A549 (cell line): ENCODE measurements around the gene FAM20C.

ENCODE experiments used
- CBX2 ChIP-seq: fragments of 200-600 bp; sonication (generic); IDR thresholded peaks from 2 replicates; pipeline ENCODE4 v1.6.1; 2016; ENCODE audit warnings: low read depth, mild to moderate bottlenecking, borderline replicate concordance
- CEBPB ChIP-seq, 2 experiments: fragments of >200 bp in 1 of 2; sonication (Bioruptor Twin) in 1 of 2; formaldehyde crosslinking in 1 of 2; IDR thresholded peaks; 2 replicates each; pipeline ENCODE4 v1.6.1; 2012 to 2016
- CHD2 ChIP-seq: fragments of 150-350 bp; IDR thresholded peaks from 2 replicates; pipeline ENCODE4 v1.6.1; 2014; ENCODE audit warnings: low read length; ENCODE audit not compliant: partially characterized antibody
- CTCF ChIP-seq: fragments of >200 bp; sonication (Bioruptor Twin); formaldehyde crosslinking; IDR thresholded peaks from 3 replicates; pipeline ENCODE4 v1.5.1; 2016
- EP300 ChIP-seq, 2 experiments: fragments of >200 bp; sonication (Bioruptor Twin); formaldehyde crosslinking; IDR thresholded peaks; 2 replicates in 1 of 2; 3 replicates in 1 of 2; pipeline ENCODE4 v1.6.1; 2016 to 2017
- JUNB ChIP-seq: fragments of >200 bp; sonication (Bioruptor Twin); formaldehyde crosslinking; IDR thresholded peaks from 2 replicates; pipeline ENCODE4 v1.6.1; 2016
- MAX ChIP-seq: IDR thresholded peaks from 2 replicates; pipeline ENCODE4 v1.6.1; 2012
- MAZ ChIP-seq: fragments of 150-350 bp; IDR thresholded peaks from 2 replicates; pipeline ENCODE4 v1.6.1; 2014; ENCODE audit warnings: antibody characterized with exemption, low read depth, low read length, borderline replicate concordance
- MYC ChIP-seq: IDR thresholded peaks from 2 replicates; pipeline ENCODE4 v1.6.1; 2012; ENCODE audit warnings: mild to moderate bottlenecking, inconsistent platforms, low read length, improper control_type of control experiment, borderline replicate concordance
- POLR2A ChIP-seq: IDR thresholded peaks from 2 replicates; pipeline ENCODE4 v1.6.1; 2012; ENCODE audit warnings: mild to moderate bottlenecking, low read length
- RCOR1 ChIP-seq: fragments of 150-350 bp; IDR thresholded peaks from 2 replicates; pipeline ENCODE4 v1.6.1; 2014; ENCODE audit warnings: antibody characterized with exemption, low read length, low read depth
- SMC3 ChIP-seq: fragments of >200 bp; sonication (Bioruptor Twin); formaldehyde crosslinking; IDR thresholded peaks from 3 replicates; pipeline ENCODE4 v1.6.1; 2018; ENCODE audit warnings: inconsistent platforms

- TF ChIP-seq CTCF (no peak), MAX (no peak), CBX2 (no peak), MAZ (no peak), POLR2A (no peak), EP300 (IDR thresholded peaks at IDR 0.05) (no peak), RCOR1 (no peak), CEBPB (IDR thresholded peaks at IDR 0.05) (no peak), MYC (no peak), JUNB (no peak), CHD2 (no peak), SMC3 (no peak)
Measured at GRCh38 chr7:246451-246850, 54.1 kb downstream of the FAM20C start.
